Measurements from ENCODE around the gene RAB3IL1. TPM values are rescaled to one million over a fixed set of nuclear protein-coding genes. Genes with fewer than 3 reads are reported as not detected.

Gene RAB3IL1
- total RNA-seq, 1 donor from 2014 or later: 1.3 TPM

DNA sequence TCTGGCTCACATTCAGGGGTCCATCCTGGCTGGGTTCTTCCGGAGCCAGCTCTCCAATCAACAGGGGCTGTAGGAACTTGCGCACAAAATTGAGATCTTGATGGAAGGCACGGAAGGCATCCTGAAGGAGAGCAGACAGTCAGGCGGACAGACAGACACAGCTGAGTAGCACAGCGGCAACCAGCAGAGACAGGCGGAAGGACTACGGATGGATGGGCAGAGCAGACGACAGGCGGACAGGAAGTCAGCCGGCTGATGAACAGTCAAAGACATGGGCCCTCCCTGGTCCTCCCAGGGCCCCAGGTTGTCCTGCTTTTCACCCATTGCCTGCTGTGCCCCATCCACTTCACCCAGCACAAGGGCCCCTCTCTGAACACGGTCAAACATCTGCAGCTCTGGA is 37.3 kb downstream of the RAB3IL1 start:
- H3K27me3 Mint-ChIP-seq (ENCODE audit: unreplicated experiment): peaks cover 6% of the 10 kb centered on the region
- H3K9me3 Mint-ChIP-seq (ENCODE audit: unreplicated experiment): peaks cover 2% of the 10 kb centered on the region
- no peak for DNase-seq
- H3K36me3 Mint-ChIP-seq (ENCODE audit: unreplicated experiment): no peaks in the 10 kb centered on the region
- no peak overlapping the region for H3K27ac Mint-ChIP-seq (ENCODE audit: unreplicated experiment)
- no peak overlapping the region for H3K4me3 Mint-ChIP-seq (ENCODE audit: unreplicated experiment)
- H3K4me1 Mint-ChIP-seq (ENCODE audit: low read depth, unreplicated experiment): peaks cover 7% of the 10 kb centered on the region
- TF ChIP-seq, protein P1, sequence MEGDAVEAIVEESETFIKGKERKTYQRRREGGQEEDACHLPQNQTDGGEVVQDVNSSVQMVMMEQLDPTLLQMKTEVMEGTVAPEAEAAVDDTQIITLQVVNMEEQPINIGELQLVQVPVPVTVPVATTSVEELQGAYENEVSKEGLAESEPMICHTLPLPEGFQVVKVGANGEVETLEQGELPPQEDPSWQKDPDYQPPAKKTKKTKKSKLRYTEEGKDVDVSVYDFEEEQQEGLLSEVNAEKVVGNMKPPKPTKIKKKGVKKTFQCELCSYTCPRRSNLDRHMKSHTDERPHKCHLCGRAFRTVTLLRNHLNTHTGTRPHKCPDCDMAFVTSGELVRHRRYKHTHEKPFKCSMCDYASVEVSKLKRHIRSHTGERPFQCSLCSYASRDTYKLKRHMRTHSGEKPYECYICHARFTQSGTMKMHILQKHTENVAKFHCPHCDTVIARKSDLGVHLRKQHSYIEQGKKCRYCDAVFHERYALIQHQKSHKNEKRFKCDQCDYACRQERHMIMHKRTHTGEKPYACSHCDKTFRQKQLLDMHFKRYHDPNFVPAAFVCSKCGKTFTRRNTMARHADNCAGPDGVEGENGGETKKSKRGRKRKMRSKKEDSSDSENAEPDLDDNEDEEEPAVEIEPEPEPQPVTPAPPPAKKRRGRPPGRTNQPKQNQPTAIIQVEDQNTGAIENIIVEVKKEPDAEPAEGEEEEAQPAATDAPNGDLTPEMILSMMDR (IDR thresholded peaks at IDR 0.05; ENCODE audit: partially characterized antibody, unreplicated experiment): no peak

DNA sequence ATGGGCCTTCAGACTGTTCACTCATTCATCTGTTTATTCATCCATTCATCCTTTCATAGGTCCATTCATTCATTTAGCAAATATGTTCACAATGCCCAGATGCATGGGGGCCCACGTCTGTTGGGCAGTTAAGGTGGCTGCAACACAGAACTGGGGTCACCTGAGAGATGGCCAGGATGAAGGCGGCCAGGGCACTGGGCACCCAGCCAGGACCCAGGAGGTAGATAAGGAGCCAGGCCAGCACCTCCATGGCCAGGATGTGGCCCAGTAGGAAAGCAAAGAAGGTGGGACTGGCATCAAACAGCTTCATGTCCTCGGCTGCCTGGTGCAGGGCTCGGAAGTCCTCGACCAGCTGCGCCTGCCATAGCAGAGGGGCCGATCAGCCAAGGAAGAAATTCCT is 38.2 kb downstream of the RAB3IL1 start:
- Mint-ChIP-seq H3K4me3 (ENCODE audit: unreplicated experiment) (no peak overlapping the region), H3K27ac (ENCODE audit: unreplicated experiment) (no peak overlapping the region), H3K36me3 (ENCODE audit: unreplicated experiment) (no peaks in the 10 kb centered on the region), H3K9me3 (ENCODE audit: unreplicated experiment) (peaks cover 2% of the 10 kb centered on the region), H3K4me1 (ENCODE audit: low read depth, unreplicated experiment) (peaks cover 7% of the 10 kb centered on the region), H3K27me3 (ENCODE audit: unreplicated experiment) (peaks cover 5% of the 10 kb centered on the region)
- no peak for DNase-seq
- TF ChIP-seq, protein P1 (IDR thresholded peaks at IDR 0.05; ENCODE audit: partially characterized antibody, unreplicated experiment): no peak

DNA sequence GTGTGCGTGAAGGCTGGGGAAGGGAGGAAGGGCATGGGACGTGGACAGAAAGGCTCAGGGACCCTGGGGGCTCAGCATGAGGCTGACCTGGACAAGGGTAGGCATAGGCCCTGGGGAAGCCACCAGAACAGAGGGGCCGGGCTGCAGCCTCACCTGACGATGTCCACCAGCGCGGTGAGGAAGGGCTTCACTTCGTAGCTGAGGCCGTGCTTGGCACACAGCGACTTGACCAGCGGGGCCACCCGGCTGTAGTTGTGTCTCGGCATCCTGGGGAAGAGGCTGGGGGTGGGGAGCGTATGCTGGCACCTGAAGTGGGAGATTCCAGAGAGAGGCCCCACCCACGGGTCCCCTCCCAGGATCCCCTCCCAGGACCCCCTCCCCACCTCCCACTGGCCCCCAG is 41.7 kb downstream of the RAB3IL1 start:
- DNase-seq: no peak
- H3K27me3 Mint-ChIP-seq (ENCODE audit: unreplicated experiment): peaks cover 4% of the 10 kb centered on the region
- H3K36me3 Mint-ChIP-seq (ENCODE audit: unreplicated experiment): no peaks in the 10 kb centered on the region
- H3K27ac Mint-ChIP-seq (ENCODE audit: unreplicated experiment): no peak overlapping the region
- no peak overlapping the region for H3K4me3 Mint-ChIP-seq (ENCODE audit: unreplicated experiment)
- peaks cover 2% of the 10 kb centered on the region for H3K9me3 Mint-ChIP-seq (ENCODE audit: unreplicated experiment)
- TF ChIP-seq, protein P1 (IDR thresholded peaks at IDR 0.05; ENCODE audit: partially characterized antibody, unreplicated experiment): no peak
- peaks cover 5% of the 10 kb centered on the region for H3K4me1 Mint-ChIP-seq (ENCODE audit: low read depth, unreplicated experiment)

DNA sequence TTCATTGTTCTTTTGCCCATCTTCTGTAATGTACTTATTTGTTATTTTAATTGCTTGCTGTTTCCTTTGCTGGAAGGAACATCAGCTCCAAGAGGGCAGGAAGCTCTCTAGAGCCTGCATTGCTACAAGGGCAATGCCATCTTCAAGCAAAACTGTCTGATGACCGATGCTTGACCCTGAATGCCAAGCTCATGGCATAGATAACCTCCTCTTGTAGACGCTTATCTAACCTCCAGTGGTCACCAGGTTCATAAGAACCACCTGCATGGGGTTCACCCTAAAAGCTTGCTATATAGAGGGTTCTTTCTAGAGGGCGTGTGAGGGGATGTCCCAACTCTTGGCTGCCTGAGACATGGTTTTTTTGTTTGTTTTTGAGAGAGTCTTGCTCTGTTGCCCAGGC is 42.5 kb downstream of the RAB3IL1 start:
- TF ChIP-seq, protein P1 (IDR thresholded peaks at IDR 0.05; ENCODE audit: partially characterized antibody, unreplicated experiment): no peak
- no peak for DNase-seq
- peaks cover 4% of the 10 kb centered on the region for H3K27me3 Mint-ChIP-seq (ENCODE audit: unreplicated experiment)

DNA sequence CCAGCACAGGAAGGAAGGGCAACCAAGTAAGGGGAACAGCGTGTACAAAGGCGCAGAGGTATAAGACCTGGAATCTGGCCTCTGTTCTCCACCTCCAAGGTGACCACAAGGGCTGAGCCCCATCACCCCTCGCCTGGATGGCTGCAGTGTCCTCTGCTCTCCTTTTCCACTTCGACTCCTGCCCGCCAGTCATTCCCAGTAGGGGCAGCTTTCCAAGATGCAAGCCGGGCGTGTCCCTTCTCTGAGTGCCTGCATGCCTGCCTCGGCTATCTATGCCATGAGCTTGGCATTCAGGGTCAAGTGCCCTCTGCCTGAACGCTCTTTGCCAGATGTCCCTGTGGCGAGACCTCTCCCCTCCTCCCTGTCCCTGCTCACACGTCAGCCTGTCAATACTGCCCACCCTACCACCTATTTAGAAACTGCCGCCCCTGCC is 43.0 kb downstream of the RAB3IL1 start:
- Mint-ChIP-seq H3K27ac (ENCODE audit: unreplicated experiment) (no peak overlapping the region), H3K9me3 (ENCODE audit: unreplicated experiment) (peaks cover 3% of the 10 kb centered on the region), H3K4me1 (ENCODE audit: low read depth, unreplicated experiment) (peaks cover 14% of the 10 kb centered on the region), H3K4me3 (ENCODE audit: unreplicated experiment) (no peak overlapping the region), H3K36me3 (ENCODE audit: unreplicated experiment) (no peaks in the 10 kb centered on the region), H3K27me3 (ENCODE audit: unreplicated experiment) (peaks cover 4% of the 10 kb centered on the region)
- no peak for DNase-seq
- TF ChIP-seq, protein P1 (IDR thresholded peaks at IDR 0.05; ENCODE audit: partially characterized antibody, unreplicated experiment): no peak

More for the DNA sequence above, 42.5 kb downstream of the RAB3IL1 start:
- no peaks in the 10 kb centered on the region for H3K36me3 Mint-ChIP-seq (ENCODE audit: unreplicated experiment)
- H3K4me3 Mint-ChIP-seq (ENCODE audit: unreplicated experiment): no peak overlapping the region
- H3K27ac Mint-ChIP-seq (ENCODE audit: unreplicated experiment): no peak overlapping the region
- peaks cover 9% of the 10 kb centered on the region for H3K4me1 Mint-ChIP-seq (ENCODE audit: low read depth, unreplicated experiment)
- H3K9me3 Mint-ChIP-seq (ENCODE audit: unreplicated experiment): peaks cover 2% of the 10 kb centered on the region

All from glutamatergic neuron (in vitro differentiated cells).